GM23338 (cell line): Measurements from ENCODE around the gene CYBRD1. TPM values are rescaled to one million over a fixed set of nuclear protein-coding genes. Genes with fewer than 3 reads are reported as not detected.

ENCODE experiments used
- ATAC-seq: fragments of 200-7000 bp; cut with Tn5 transposase; 3 replicates; pipeline ENCODE4 v1.9.1; 2020
- DNase-seq: peaks from one replicate; pipeline ENCODE4 v3.0.0-alpha.2; 2015; ENCODE audit warnings: low spot score
- H2AFZ ChIP-seq: fragments of 200-600 bp; sonication (generic); 2 replicates; pipeline ENCODE4 v1.8.0; 2016; ENCODE audit warnings: antibody characterized with exemption, mild to moderate bottlenecking, moderate library complexity
- H3F3A ChIP-seq: fragments of 200-600 bp; sonication (generic); replicated peaks from 2 replicates; pipeline ENCODE4 v1.8.0; 2017; ENCODE audit warnings: antibody characterized with exemption, mixed run types, low read depth
- H3K27ac ChIP-seq: fragments of 200-600 bp; sonication (generic); 2 replicates; pipeline ENCODE4 v1.6.1; 2016; ENCODE audit warnings: low read depth
- H3K27me3 ChIP-seq: fragments of 200-600 bp; sonication (generic); 2 replicates; pipeline ENCODE4 v1.8.0; 2016; ENCODE audit warnings: mild to moderate bottlenecking, mixed run types, moderate library complexity; ENCODE audit not compliant: insufficient read depth
- H3K36me3 ChIP-seq: fragments of 200-600 bp; sonication (generic); 2 replicates; pipeline ENCODE4 v1.8.0; 2016; ENCODE audit warnings: mild to moderate bottlenecking; ENCODE audit not compliant: insufficient read depth
- H3K4me1 ChIP-seq: fragments of 200-600 bp; sonication (generic); 2 replicates; pipeline ENCODE4 v1.8.0; 2016; ENCODE audit warnings: mild to moderate bottlenecking, moderate library complexity; ENCODE audit not compliant: insufficient read depth
- H3K4me2 ChIP-seq: fragments of 200-600 bp; sonication (generic); 2 replicates; pipeline ENCODE4 v1.7.1; 2017; ENCODE audit warnings: mixed run types
- H3K4me3 ChIP-seq: fragments of 200-600 bp; sonication (generic); 2 replicates; pipeline ENCODE4 v1.6.1; 2016; ENCODE audit warnings: mixed run types
- H3K79me2 ChIP-seq: fragments of 200-600 bp; sonication (generic); replicated peaks from 2 replicates; pipeline ENCODE4 v1.8.0; 2017; ENCODE audit warnings: mild to moderate bottlenecking; ENCODE audit not compliant: insufficient read depth
- H3K9me2 ChIP-seq: fragments of 200-600 bp; sonication (generic); 2 replicates; pipeline ENCODE4 v1.8.0; 2017; ENCODE audit not compliant: insufficient read depth
- H4K20me1 ChIP-seq: fragments of 200-600 bp; sonication (generic); replicated peaks from 2 replicates; pipeline ENCODE4 v1.8.0; 2017; ENCODE audit warnings: mild to moderate bottlenecking; ENCODE audit not compliant: insufficient read depth
- H3K27ac Mint-ChIP-seq: 2 replicates; pipeline ENCODE4 v1.8.0; 2020; ENCODE audit warnings: inconsistent platforms, mild to moderate bottlenecking, moderate library complexity, mixed read lengths
- H3K27me3 Mint-ChIP-seq: 3 replicates; pipeline ENCODE4 v1.8.0; 2022; ENCODE audit warnings: low read depth, mild to moderate bottlenecking, moderate library complexity, mixed read lengths, inconsistent platforms; ENCODE audit not compliant: insufficient read depth, poor library complexity
- H3K36me3 Mint-ChIP-seq: 3 replicates; pipeline ENCODE4 v1.8.0; 2021; ENCODE audit warnings: low read depth, mild to moderate bottlenecking, inconsistent platforms, moderate library complexity, mixed read lengths
- H3K4me1 Mint-ChIP-seq: 3 replicates; pipeline ENCODE4 v1.8.0; 2020; ENCODE audit warnings: mild to moderate bottlenecking, inconsistent platforms, mixed read lengths
- H3K4me3 Mint-ChIP-seq: 3 replicates; pipeline ENCODE4 v1.8.0; 2021; ENCODE audit warnings: moderate library complexity, mild to moderate bottlenecking, inconsistent platforms, mixed read lengths
- H3K9me3 Mint-ChIP-seq: 3 replicates; pipeline ENCODE4 v1.8.0; 2020; ENCODE audit warnings: moderate library complexity, mild to moderate bottlenecking, inconsistent platforms, mixed read lengths
- CREB1 ChIP-seq: fragments of 250-450 bp; sonication (Bioruptor Pico); IDR thresholded peaks from 2 replicates; pipeline ENCODE4 v1.5.0; 2020; ENCODE audit warnings: low read depth, mild to moderate bottlenecking, moderate library complexity
- ETS1 ChIP-seq: IDR thresholded peaks from 2 replicates; pipeline ENCODE4 v1.6.1; 2016; ENCODE audit warnings: antibody characterized with exemption
- EZH2 ChIP-seq: fragments of 200-600 bp; sonication (generic); IDR thresholded peaks from one replicate; pipeline ENCODE4 v1.8.0; 2017; ENCODE audit warnings: antibody characterized with exemption, mild to moderate bottlenecking, low read depth; ENCODE audit not compliant: unreplicated experiment
- EZH2phosphoT487 ChIP-seq: fragments of 200-600 bp; sonication (generic); IDR thresholded peaks from one replicate; pipeline ENCODE4 v1.8.1; 2018; ENCODE audit warnings: antibody characterized with exemption; ENCODE audit not compliant: unreplicated experiment
- JUNB ChIP-seq: IDR thresholded peaks from one replicate; pipeline ENCODE4 v1.6.1; 2016; ENCODE audit warnings: antibody characterized with exemption; ENCODE audit not compliant: unreplicated experiment
- NANOG ChIP-seq: IDR thresholded peaks from 2 replicates; pipeline ENCODE4 v1.6.1; 2016; ENCODE audit warnings: antibody characterized with exemption, borderline replicate concordance
- ZNF462 ChIP-seq: fragments of 250-450 bp; sonication (Bioruptor Pico); IDR thresholded peaks from 2 replicates; pipeline ENCODE4 v1.5.0; 2020; ENCODE audit warnings: mild to moderate bottlenecking, moderate library complexity
- polyA plus RNA-seq: library from polyadenylated mRNA; unstranded; fragments of >200 nt; fragmentation: Nextera tagmentation; extraction: Ambion mirVana; gene quantifications from 2 replicates; pipeline ENCODE4 v1.2.1, GENCODE V29; 2016
- total RNA-seq: library from RNA; depleted of rRNA; stranded (reverse); fragments of >200 nt; shearing (Covaris generic); gene quantifications from 2 replicates; pipeline ENCODE4 v1.2.3, GENCODE V29; 2014

The CYBRD1 gene
- total and polyA plus RNA-seq, 2 experiments from 2014 or later, result 3.4 to 5.3 TPM

DNA sequence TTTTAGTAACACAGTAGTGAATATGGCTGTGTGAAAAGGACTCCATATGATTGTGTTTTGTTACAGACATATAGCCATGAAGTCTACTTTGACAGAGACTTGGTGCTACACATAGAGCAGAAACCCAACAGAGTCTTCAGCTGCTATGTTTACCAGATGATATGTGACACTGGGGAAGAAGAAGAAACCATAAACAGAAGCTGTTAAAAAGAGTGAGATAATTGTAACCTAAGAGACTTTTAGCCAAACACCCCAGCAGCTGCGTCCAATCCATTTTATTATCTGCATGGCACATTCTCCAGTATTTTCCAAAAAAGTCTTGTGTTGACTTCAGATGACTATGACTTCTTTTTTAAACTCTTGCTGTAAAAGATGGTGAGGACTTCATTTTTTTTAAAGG is 41.4 kb upstream of the CYBRD1 start (continued):
- no peak for TF ChIP-seq ETS1
- TF ChIP-seq NANOG, result no peak
- TF ChIP-seq JUNB, result no peak

- Histone ChIP-seq H3K4me1 (peaks cover 7% of the 10 kb centered on the region; the same call in 1 of the 2 replicates), H3K27ac (peak overlapping the region; percentile 79), H3K4me3 (no peak overlapping the region), H3K36me3 (no peaks in the 10 kb centered on the region), H3K9me2 (no peaks in the 10 kb centered on the region), H3F3A (no peaks in the 10 kb centered on the region), H4K20me1 (no peaks in the 10 kb centered on the region), H3K79me2 (no peaks in the 10 kb centered on the region), H3K27me3 (no peaks in the 10 kb centered on the region), H2AFZ (no peak overlapping the region), H3K4me2 (peak overlapping the region; percentile 28; the same call in 1 of the 2 replicates)
- no peak overlapping the region for H3K27ac Mint-ChIP-seq
- TF ChIP-seq NANOG (no peak), EZH2phosphoT487 (no peak), CREB1 (no peak)
- H3K36me3 Mint-ChIP-seq, result peaks cover 15% of the 10 kb centered on the region; the same call in 2 of the 3 replicates
- H3K9me3 Mint-ChIP-seq, result no peaks in the 10 kb centered on the region
- no peaks in the 10 kb centered on the region for H3K27me3 Mint-ChIP-seq
- no peak overlapping the region for H3K4me3 Mint-ChIP-seq
- peaks cover 22% of the 10 kb centered on the region; the same call in 2 of the 3 replicates for H3K4me1 Mint-ChIP-seq
- ATAC-seq (no peak), DNase-seq (no peak)
Observed at GRCh38 chr2:171482308-171482707, 40.0 kb upstream of the CYBRD1 start.

GRCh38 chr2:171482877-171483276 is 39.4 kb upstream of the CYBRD1 start:
- peaks cover 7% of the 10 kb centered on the region; the same call in 1 of the 2 replicates for H3K4me1 ChIP-seq
- Mint-ChIP-seq H3K4me1 (peaks cover 22% of the 10 kb centered on the region; the same call in 2 of the 3 replicates), H3K4me3 (no peak overlapping the region), H3K9me3 (no peaks in the 10 kb centered on the region), H3K27me3 (no peaks in the 10 kb centered on the region), H3K27ac (peak overlapping the region; percentile 42), H3K36me3 (peaks cover 11% of the 10 kb centered on the region; the same call in 2 of the 3 replicates)
- H3K9me2 ChIP-seq, result no peaks in the 10 kb centered on the region
- DNase-seq, result peak; percentile 84
- H3K79me2 ChIP-seq, result no peaks in the 10 kb centered on the region
- TF ChIP-seq NANOG (0 out of 2 replicates have a peak, but pooled peaks have one; percentile 25), ZNF462 (CRISPR knock-in tag) (peak; percentile 36; the same call in 1 of the 2 replicates), ETS1 (no peak), EZH2 (no peak)
- H2AFZ ChIP-seq, result no peak overlapping the region
- no peaks in the 10 kb centered on the region for H4K20me1 ChIP-seq
- H3K27me3 ChIP-seq, result no peaks in the 10 kb centered on the region
- H3K27ac ChIP-seq, result peak overlapping the region; percentile 79
- peak overlapping the region; percentile 28; the same call in 1 of the 2 replicates for H3K4me2 ChIP-seq
- H3K36me3 ChIP-seq, result no peaks in the 10 kb centered on the region
- H3F3A ChIP-seq, result no peaks in the 10 kb centered on the region
- no peak overlapping the region for H3K4me3 ChIP-seq
- peak; percentile 94 for ATAC-seq
